NCI-H82 treated with DMSO at 0.1 percent for 48 hours (cell line): ENCODE measurements around the gene AVPI1.

ENCODE experiments used
- DNase-seq: peaks from one replicate; lab custom pipeline; 2025; ENCODE audit not compliant: unreplicated experiment; lab: John Stamatoyannopoulos, UW

Gene AVPI1, protein sequence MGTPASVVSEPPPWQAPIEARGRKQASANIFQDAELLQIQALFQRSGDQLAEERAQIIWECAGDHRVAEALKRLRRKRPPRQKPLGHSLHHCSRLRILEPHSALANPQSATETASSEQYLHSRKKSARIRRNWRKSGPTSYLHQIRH

DNA sequence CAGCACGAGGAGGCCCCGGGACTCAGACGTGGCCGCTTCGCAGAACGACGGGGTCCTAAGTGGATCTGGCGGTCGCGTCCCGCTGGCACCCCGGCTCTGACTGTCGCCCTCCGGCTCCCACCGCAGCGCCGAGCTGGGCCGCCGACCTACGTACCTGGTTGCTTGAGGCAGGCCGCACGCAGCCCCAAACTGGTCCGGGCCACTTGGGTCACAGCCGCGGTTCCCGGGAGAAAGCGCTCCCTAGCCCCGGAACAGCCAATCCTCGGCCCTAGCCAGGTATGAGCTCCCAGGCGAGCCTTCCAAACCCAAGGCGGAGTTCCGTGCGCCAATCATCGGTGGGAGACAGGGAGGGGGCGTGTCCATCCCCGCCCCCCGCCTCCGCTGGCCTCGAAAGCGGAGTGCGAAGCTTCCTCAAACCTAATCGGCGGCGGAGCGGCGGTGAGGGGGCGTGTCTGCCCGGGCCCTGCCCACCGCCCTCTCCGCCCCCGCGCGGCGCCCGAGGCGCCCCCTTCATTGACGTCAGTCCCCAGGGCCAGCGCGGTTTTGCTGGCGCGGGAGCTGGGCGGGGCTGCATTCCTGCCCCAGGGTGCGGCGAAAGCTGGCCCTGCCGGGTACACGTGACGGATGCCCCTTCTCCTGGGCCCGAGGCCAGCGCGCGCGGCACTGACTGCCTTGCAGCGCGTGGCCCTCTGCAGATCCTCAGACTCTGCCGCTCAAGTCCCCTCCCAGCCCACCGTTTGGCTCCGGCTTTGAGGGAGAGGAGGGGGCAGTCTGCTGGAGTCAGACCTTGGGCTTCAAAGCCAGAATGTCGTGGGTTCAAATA, at the start of gene AVPI1:
AVPI1 (minus strand) TSS at position 280 of the 823 bp plus-strand sequence. CDS start 7,336 bp downstream, outside the sequence.
- DNase-seq: peak; percentile 88

DNA sequence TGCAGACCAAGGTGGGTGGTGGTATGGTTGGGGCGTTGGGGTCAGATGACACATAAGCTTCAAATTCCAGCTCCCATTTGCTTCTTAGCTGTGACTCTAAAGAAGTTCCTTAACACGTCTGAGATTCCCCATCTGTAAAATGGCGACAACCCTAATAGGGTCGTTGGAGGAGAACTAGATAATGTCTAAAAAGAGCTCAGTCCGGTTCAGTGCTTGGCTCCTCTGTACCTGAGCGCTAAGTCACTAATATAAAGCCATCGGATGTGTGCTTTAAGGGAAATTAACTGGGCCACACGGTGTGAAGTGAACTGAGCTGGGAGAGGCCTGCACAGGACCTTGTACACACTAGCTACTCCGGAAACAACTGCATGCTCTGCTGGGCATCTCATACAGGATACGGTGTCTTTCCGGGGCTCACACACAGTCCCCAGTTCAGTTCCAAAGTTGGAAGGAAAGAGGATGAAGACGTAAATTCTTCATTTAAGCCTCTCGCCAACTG, 49.4 kb upstream of the AVPI1 start:
- DNase-seq: no peak

DNA sequence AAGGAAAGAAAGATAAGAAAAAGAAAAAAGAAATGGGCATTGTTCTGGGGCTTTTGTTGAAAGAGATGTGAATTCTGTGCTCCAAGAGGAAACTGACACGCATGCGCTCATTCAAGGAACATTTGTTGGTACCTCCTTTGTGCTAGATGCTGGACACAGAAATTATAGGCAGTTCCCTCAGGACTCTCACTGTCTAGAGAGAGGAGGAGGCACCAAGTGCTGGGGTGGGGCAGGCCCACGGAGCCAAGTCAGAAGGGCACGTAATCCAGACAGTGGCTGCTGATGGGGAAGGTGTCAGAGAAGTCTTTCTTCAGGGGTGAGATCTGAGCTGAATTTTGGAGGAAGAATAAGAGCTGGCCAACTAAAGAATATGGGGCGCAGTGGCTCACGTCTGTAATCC, 47.0 kb upstream of the AVPI1 start:
- DNase-seq: no peak

DNA sequence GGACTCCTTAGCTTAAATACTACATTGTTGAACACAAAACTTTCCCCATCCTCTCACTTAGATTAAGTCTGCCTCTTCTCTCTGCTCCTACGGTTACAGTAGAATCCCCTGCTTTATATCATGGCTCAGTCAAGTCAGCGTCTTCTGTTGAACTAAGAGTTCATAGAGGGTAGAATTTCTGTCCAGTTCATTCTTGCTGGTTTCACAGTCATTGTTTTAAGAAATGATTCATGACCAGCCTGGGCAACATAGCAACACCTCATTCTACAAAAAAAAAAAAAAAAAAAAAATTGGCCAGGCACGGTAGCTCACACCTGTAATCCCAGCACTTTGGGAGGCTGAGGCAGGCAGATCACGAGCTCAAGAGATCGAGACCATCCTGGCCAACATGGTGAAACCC, 46.2 kb upstream of the AVPI1 start:
- no peak for DNase-seq

DNA sequence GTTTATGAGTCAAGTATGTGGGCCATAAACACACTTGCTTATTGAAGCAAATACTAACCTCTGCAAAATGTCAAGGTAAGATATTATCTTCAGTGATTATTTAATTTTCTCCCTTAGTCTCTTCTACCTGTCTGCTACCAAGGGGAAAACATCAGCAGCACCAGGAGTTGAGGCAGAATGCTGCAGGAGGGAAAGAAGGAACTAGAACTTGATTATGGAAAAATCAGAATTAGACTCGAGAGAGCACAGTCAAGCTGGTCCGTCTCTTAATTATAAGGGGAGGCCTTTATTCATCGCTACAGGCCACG, 45.0 kb upstream of the AVPI1 start:
- DNase-seq: no peak

DNA sequence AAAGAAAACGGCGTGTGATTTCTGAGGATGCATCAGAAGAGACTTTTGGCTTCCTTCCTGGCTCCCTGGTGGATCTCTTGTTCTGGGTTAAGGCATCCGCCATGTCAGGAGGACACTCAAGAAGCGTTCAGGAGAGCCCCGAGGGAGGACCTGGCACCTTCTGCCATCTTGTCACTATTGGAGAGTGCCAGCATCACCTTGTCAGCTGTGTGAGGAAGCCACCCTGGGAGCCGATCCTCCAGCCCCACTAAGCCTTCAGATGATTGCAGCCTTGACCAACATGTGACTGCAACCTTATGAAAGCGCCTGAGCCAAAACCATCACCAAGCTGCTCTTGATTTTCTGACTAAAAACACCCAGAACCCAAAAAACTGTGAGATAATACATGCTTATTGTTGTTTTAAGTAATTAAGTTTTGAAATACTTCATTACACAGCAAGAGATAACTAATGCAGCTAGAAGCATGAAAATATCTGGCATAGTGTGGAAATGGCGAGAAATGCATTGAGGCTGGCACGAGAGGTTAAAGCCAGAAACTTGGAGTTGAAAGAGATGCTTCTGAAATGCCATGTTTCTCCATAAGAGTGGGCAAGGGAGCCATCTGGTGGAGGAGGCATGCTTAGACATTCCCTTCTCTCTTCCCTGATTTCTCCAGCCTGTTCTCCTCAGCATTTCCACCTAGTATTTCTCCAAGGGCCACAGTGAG, 44.5 kb upstream of the AVPI1 start:
- DNase-seq: peak; percentile 48

DNA sequence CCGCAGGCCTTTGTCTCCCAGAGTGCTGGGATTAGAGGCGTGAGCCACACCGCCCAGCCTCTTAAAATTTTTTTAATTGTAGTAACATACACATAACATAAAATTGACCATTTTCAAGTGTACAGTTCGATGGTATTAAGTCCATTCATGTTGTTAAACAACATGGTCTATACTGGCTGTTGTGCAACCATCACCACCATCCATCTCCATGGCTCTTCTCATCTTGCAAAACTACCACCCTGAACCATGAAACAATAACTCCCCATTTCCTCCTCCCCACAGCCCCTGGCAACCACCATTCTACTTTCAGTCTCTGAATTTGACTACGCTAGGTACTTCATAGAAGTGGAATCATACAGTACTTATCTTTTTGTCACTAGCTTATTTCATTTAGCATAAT, 42.0 kb upstream of the AVPI1 start:
- DNase-seq: no peak

DNA sequence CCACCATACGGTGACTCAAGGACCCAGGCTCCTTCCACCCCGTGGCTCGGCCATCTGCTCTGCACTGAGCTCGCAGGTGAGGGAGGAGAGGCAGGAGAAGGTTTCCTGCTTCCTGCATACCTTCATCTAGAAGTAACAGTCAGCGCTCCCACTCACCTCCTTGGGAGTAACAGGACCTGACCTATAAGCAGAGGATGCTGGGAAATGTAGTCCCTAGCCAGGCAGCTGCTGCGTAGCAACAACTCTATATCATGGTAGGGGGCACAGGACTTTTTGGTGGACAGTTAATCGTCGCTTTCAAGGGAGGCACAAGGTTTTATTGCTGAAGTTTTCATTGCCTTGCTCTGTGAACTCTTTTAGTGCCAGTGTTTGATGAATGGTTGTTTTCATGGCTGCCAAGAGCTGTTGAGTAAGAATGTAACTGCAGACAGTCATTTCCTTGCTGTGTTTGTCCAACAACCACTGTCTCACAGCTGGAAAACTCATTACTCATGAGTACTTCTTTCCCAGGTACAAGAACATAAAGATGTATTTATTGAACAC, 39.7 kb upstream of the AVPI1 start:
- DNase-seq: no peak

DNA sequence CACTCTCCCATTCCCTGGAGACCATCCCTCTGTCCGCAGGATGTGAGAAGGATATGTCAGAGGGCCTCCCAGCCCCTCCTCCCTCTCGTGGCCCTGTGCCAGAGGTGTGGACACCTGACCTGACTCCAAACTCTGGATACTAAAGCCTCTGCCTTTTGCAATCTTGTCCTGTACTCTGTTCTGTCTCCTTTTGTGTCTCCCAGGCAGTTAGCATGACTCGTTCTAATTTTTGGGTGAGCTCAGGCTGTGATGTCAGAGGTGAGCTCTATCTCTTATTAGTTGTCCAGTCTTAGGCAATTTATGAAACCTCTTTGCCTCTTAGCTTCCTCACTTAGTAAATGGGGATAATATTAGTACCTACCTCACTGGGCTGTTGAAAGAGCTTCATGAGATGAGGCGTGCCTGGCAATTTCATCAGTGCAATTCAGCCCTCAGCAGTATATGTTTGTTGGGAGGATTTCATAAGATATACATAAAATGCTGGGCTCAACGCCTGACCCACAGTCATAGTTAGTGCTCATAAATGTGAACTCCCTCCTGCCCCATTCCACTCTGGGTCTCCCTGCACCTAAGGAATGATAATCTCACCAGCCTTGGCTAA, 37.4 kb upstream of the AVPI1 start:
- DNase-seq: no peak

DNA sequence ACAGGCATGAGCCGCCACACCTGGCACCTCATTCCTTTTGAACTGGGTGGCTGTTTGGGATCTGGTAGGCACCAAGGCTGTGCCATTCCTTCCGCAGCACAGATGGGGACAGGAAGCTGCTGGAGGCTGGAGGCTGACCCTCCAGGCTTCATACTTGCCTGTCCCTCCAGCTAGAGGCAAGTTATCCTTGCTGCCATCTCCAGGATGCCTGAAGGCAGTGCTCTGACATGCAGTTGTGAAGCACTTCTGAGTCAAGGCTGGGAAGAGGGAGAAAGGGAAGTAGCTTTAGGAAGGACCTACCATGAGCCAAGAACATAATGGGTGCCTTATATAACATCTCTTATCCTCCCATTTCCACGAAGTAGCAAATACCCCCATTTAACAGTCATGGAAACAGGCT, 36.0 kb upstream of the AVPI1 start:
- no peak for DNase-seq

DNA sequence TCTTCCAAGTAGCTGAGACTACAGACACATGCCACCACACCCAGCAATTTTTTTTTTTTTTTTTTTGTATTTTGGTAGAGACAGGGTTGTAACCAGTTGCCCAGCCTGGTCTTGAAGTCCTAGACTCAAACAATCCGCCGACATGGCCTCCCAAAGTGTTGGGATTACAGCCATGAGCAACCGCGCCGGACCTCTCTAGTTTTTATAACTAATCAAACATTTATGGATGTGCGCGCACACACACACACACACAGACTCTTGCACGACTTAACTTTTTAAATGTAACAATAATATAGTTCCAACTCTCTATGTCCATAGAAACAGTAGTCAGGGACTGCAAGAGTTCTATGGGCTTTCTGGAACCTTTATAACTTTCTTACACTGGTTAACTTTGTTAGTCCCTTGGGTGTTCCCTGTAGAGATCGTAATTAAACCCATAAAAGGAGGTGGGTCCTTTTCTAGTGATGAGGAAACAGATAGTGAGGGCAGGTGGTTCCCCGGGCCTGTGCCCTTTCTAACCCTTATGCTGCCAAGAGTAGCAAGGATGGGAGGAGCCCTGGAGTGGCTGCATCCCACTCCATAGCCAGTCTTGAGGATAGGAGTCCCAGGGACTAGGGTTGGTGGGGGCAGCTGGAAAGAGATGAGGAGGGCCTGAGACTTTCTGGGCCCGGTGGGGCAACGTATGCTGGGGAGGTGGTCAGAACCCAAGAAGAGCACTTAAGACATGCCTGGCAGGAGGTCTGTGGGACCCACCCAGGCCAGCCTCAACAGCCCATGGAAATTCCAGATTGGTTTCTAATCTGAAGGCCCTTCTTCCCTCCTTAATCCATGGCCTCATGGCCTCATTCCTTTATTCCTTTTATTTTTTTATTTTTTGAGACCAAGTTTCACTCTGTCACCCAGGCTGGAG, 35.1 kb upstream of the AVPI1 start:
- no peak for DNase-seq

DNA sequence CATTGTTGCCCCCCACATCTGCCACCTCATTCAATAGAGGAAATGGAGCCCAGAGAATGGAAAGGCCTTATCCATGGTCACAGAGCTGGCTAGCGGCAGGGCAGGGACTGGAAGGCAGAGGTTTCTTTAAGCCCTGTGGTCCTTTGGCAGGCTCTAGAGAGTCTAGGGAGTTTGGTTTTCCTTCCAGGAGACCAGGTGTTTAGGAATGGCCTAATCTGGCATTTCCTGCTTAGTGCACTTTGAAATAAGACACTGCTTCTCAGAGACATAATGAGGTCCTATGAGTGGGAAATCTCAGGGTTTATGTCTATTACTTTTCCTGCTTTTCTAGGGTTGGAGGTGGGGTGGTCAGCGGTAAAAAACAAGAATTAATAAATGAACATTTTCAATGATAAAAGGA, 32.6 kb upstream of the AVPI1 start:
- no peak for DNase-seq

DNA sequence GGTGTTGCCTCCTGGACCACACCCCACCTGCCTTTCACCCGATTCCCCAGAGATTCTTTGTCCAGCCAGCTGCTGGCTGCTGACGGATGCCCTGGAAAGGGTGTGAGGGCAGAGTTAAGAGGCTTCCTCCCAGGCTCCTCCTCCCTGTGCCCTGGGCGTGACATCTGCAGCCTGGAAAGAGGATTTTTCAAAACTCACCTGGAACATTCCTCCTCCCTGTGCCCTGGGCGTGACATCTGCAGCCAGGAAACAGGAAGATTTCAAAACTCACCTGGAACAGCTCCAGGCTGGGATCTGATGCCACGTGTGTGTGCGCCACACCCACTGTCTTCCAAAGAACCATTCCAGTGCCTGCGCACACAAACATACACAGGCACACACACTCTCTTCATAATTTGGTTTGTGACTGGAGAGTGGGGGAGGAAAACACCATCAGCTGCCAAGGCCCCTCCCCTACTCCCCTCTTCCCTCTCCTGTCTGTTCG, 31.7 kb upstream of the AVPI1 start:
- DNase-seq: no peak

DNA sequence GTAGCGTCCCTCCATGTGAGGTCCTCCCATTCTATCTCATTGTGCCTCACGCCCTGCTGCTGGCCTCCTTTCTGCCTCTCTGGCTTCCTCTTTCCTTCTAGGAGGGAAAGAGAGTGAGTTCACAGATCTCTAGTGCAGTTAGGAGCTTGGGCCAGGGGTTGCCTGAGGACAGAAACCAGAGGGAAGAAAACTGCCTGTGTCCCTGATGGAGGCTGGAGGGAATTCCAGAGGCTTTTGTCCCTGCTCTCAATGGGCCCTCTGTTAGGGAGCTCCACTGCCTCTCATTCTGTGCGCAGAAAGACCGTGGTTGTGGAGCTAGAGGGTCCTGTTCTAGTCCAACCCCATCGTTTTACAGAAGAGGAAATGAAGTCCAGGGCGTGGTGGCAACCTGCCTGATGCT, 31.1 kb upstream of the AVPI1 start:
- DNase-seq: no peak

DNA sequence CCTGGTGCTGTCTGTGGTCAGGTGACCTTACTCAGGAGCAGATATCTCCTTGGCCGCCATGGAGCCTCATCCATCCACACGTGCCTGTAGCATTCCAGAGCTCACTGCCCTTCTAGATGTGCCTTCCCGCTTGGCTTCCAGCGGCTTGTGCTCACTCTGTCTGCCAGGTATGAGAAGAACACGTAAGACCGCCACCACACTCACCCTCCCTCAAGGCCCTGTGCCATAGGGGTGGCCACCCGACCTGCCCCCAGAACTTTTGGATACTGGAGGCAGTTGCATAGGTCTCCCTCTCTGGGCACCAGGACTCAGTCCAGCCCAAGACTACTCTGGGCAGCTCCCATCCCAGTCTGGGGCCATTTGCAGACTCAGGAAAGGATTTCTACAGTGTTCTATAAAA, 30.6 kb upstream of the AVPI1 start:
- DNase-seq: no peak

DNA sequence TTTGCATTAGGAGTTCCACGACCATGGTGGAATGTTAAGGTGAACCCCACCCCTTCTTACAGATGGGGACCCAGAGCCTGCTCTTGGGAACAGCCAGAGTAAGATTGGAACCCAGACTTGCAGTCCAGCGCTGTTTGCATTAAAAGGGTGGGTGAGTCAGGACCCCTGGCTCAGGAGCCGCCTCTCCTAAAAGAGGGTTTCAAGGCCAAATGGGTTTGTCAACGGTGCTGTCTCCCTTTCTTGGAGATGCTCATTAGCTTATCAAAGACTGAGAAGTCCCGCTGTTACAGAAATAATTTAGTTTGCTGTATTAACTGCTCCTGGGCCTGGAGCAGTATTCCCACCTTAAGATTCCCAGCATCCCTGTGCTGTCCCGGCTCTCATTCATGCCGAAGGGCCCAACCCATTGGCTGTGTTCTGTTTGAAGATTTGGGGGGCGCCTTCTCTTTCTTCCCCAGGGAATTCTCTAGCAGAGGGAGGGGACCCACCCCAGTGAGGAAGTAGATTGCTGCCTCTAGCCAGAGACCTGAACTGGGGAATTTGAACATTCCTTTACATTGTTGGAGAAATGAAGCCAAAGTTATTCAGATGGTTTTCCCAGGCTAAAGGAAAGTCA, 28.3 kb upstream of the AVPI1 start:
- DNase-seq: no peak

DNA sequence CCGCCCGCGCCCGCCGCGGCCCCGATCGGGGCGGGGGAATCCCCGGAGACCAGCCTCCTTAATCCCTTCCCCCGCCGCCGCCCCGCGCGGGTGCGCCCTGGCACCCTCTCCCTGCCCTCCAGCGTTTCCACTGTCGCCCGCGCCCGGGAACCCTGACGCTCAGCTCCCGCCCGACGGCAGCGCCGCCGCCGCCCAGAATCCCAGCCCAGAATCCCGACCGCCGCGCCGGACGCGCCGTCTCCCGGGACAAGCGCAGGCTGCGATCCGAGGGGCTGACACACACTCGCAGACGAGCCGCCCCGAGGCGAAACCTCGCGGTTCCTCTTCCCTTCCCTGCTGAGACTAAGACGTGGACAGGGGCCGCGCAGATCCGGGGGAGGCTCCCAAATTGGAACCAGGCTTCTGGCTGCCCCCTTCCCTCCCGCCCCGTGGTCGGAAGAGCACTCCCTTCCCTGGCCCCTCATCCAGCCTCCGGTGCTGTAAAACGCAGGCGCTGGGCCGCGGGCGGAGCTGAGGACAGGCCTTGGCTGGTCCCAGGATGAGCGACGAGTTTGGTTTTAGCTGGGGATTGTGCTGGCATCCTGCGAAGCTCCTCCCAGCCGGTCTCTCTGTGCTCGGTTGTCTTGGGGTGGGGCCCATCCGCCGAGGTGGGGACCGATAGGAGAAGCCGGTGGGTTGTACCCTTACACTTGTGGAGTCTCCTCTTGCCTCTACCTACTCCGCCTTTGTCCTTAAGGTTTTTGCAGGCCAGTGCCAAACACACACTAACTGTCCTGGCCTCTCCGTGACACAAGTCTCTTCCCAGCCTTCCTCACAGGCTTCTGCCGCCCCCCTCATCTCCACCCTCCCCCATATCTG, 27.6 kb upstream of the AVPI1 start:
- DNase-seq: no peak

DNA sequence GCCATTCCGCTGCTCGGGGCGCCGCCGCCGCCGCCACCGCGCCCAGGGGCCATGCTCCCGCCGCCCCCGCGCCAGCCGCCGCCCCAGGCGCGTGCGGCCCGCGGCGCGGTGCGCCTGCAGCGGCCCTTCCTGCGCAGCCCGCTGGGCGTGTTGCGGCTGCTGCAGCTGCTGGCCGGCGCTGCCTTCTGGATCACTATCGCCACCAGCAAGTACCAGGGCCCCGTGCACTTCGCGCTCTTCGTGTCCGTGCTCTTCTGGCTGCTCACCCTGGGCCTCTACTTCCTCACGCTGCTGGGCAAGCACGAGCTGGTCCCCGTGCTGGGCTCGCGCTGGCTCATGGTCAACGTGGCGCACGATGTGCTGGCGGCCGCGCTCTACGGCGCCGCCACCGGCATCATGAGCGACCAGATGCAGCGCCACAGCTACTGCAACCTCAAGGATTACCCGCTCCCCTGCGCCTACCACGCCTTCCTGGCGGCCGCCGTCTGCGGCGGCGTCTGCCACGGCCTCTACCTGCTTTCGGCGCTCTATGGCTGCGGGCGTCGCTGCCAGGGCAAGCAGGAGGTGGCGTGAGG, 26.9 kb upstream of the AVPI1 start:
- DNase-seq: no peak
